Mesothelial cell of epicardium (in vitro differentiated cells): Measurements from ENCODE around the gene DNAAF8. TPM values are rescaled to one million over a fixed set of nuclear protein-coding genes. Genes with fewer than 3 reads are reported as not detected.

Experiments
- DNase-seq, 2 experiments: peaks; one replicate each; pipeline ENCODE4 v3.0.0; 2021; ENCODE audit warnings: low spot score in 2 of 2; ENCODE audit not compliant: unreplicated experiment in 2 of 2
- H3K27ac Mint-ChIP-seq: 2 replicates; pipeline ENCODE4 v1.8.0; 2021; ENCODE audit warnings: mixed read lengths
- H3K27me3 Mint-ChIP-seq: 2 replicates; pipeline ENCODE4 v1.8.0; 2021; ENCODE audit warnings: low read depth, mixed read lengths
- H3K36me3 Mint-ChIP-seq: 2 replicates; pipeline ENCODE4 v1.8.0; 2021; ENCODE audit warnings: mixed read lengths
- H3K4me1 Mint-ChIP-seq: 2 replicates; pipeline ENCODE4 v1.8.0; 2021; ENCODE audit warnings: mixed read lengths
- H3K4me3 Mint-ChIP-seq: 2 replicates; pipeline ENCODE4 v1.8.0; 2021; ENCODE audit warnings: mild to moderate bottlenecking, moderate library complexity, mixed read lengths
- H3K9me3 Mint-ChIP-seq: 2 replicates; pipeline ENCODE4 v1.8.0; 2021; ENCODE audit warnings: mixed read lengths
- total RNA-seq: library from RNA; stranded (reverse); gene quantifications from 3 replicates; pipeline ENCODE4 v1.2.1, GENCODE V29; 2021
- TF ChIP-seq, protein P1 (sequence below): fragments of 200-600 bp; sonication (generic); IDR thresholded peaks from one replicate; pipeline ENCODE4 v1.5.0; 2021; ENCODE audit warnings: antibody characterized with exemption; ENCODE audit not compliant: unreplicated experiment

DNAAF8 gene
- total RNA-seq, 1 donor from 2014 or later = 0.45 TPM

- peaks cover 15% of the 10 kb centered on the region for H3K4me1 Mint-ChIP-seq
- H3K9me3 Mint-ChIP-seq = no peaks in the 10 kb centered on the region
- peak overlapping the region; percentile 97 for H3K27ac Mint-ChIP-seq
- H3K27me3 Mint-ChIP-seq = no peaks in the 10 kb centered on the region
- peak; percentile 92 to 98 for DNase-seq
- H3K36me3 Mint-ChIP-seq = no peaks in the 10 kb centered on the region
- TF ChIP-seq, protein P1, sequence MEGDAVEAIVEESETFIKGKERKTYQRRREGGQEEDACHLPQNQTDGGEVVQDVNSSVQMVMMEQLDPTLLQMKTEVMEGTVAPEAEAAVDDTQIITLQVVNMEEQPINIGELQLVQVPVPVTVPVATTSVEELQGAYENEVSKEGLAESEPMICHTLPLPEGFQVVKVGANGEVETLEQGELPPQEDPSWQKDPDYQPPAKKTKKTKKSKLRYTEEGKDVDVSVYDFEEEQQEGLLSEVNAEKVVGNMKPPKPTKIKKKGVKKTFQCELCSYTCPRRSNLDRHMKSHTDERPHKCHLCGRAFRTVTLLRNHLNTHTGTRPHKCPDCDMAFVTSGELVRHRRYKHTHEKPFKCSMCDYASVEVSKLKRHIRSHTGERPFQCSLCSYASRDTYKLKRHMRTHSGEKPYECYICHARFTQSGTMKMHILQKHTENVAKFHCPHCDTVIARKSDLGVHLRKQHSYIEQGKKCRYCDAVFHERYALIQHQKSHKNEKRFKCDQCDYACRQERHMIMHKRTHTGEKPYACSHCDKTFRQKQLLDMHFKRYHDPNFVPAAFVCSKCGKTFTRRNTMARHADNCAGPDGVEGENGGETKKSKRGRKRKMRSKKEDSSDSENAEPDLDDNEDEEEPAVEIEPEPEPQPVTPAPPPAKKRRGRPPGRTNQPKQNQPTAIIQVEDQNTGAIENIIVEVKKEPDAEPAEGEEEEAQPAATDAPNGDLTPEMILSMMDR = no peak
- H3K4me3 Mint-ChIP-seq = peak overlapping the region; percentile 79
Measured at GRCh38 chr16:4768549-4769305, 34.4 kb downstream of the DNAAF8 start.

DNA sequence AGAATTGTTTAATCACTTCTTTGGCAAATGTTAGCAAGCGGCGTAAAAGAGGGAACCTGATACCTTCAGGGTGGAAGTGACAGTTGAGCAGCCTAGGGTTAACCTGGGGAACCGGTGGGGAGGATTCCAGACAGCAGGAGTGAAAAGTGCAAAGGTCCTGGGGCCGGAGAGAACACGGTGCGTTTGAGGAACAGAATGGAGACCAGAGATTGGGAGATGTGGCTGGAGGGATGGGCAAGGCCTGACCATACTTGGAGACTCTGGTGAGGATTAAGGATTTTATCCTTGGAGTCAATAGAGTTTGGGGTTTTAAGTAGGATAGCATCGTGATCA, 34.9 kb downstream of the DNAAF8 start:
- Mint-ChIP-seq H3K4me3 (peak overlapping the region; percentile 79), H3K27me3 (no peaks in the 10 kb centered on the region), H3K9me3 (no peaks in the 10 kb centered on the region), H3K4me1 (peaks cover 15% of the 10 kb centered on the region), H3K27ac (no peak overlapping the region), H3K36me3 (no peaks in the 10 kb centered on the region)
- DNase-seq = no peak
- TF ChIP-seq, protein P1 = no peak

- Mint-ChIP-seq H3K4me3 (no peak overlapping the region), H3K27ac (no peak overlapping the region), H3K27me3 (no peaks in the 10 kb centered on the region), H3K36me3 (no peaks in the 10 kb centered on the region), H3K4me1 (peaks cover 7% of the 10 kb centered on the region), H3K9me3 (no peaks in the 10 kb centered on the region)
- TF ChIP-seq, protein P1 = no peak
- no peak for DNase-seq
Measured at GRCh38 chr16:4771646-4772045, 37.3 kb downstream of the DNAAF8 start.

DNA sequence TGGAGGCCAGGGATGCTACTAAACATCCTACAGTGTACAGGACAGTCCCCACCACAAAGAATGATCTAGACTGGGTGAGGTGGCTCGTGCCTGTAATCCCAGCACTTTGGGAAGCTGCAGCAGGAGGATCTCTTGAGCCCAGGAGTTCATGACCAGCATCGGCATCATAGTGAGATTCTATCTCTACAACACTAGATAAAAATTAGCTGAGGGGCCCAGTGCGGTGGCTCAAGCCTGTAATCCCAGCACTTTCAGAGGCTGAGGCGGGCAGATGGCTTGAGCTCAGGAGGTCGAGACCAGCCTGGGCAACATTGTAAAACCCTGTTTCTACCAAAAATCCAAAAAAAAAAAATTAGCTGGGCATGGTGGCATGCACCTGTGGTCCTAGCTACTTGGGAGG, 38.0 kb downstream of the DNAAF8 start:
- Mint-ChIP-seq H3K4me3 (no peak overlapping the region), H3K27ac (no peak overlapping the region), H3K27me3 (no peaks in the 10 kb centered on the region), H3K36me3 (no peaks in the 10 kb centered on the region), H3K4me1 (peaks cover 5% of the 10 kb centered on the region), H3K9me3 (no peaks in the 10 kb centered on the region)
- TF ChIP-seq, protein P1 = no peak
- no peak for DNase-seq

DNA sequence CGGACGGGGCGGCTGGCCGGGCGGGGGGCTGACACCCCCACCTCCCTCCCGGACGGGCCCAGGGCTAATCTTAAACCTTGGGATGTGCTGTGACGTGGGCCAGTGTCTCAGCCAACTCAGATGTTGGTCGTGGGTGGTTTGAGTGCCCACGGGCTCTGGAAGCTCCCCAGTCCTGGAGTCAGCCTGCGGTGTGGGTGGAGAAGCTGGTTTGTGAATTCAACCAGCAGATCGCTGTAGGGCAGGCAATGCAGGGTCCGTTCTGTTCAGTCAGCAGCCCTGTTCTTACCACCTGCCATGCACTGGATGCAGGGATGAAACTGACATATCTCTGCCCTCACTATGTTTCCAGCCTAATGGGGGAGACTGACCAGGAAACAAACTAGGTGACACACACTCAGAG, 40.7 kb downstream of the DNAAF8 start:
- Mint-ChIP-seq H3K4me3 (no peak overlapping the region), H3K36me3 (no peaks in the 10 kb centered on the region), H3K27ac (no peak overlapping the region), H3K27me3 (no peaks in the 10 kb centered on the region), H3K4me1 (no peaks in the 10 kb centered on the region), H3K9me3 (no peaks in the 10 kb centered on the region)
- DNase-seq = no peak
- TF ChIP-seq, protein P1 = no peak
